ENCODE measurements around the gene ZNF785. TPM values are rescaled to one million over a fixed set of nuclear protein-coding genes. Genes with fewer than 3 reads are reported as not detected.
A peak's percentile ranks its signal among the peaks of the same experiment; 100 is the strongest.

ZNF785 gene
- total and polyA plus RNA-seq, 4 donors = 4.0 to 15.5 (median 9.7) TPM

GRCh38 chr16:30552956-30553355 lies 32.5 kb downstream of the ZNF785 start:
- Histone ChIP-seq H3K27ac (ENCODE audit: low read depth in 1 of 2, low read length in 1 of 2) (no peak overlapping the region), H3K9ac (ENCODE audit: insufficient read depth in 1 of 2, low read length in 2 of 2) (no peak overlapping the region), H3K4me3 (no peak overlapping the region), H3K9me3 (ENCODE audit: control insufficient read depth in 4 of 4, insufficient read depth in 3 of 4, low read length in 3 of 4) (no peaks in the 10 kb centered on the region), H3K27me3 (ENCODE audit: control insufficient read depth in 3 of 3, insufficient read depth in 3 of 3, low read length in 2 of 3) (no peaks in the 10 kb centered on the region), H3K36me3 (ENCODE audit: control insufficient read depth in 4 of 4, insufficient read depth in 4 of 4, low read length in 4 of 4) (peaks cover 0 to 20% (median 4%) of the 10 kb centered on the region in 4 donors), H3K4me1 (ENCODE audit: control insufficient read depth in 5 of 5, insufficient read depth in 5 of 5, low read length in 5 of 5) (peaks cover 0 to 7% (median 6%) of the 10 kb centered on the region in 5 donors)
- TF ChIP-seq CTCF (IDR thresholded peaks at IDR 0.05; ENCODE audit: control extremely low read depth, extremely low read depth) = no peak
- WGBS, 2 donors = 87 to 90% methylated on average over 4 of the region's 4 CpGs
- ATAC-seq (ENCODE audit: insufficient read depth, low FRiP score) (no peak), DNase-seq (no peak)

- no peak for TF ChIP-seq CTCF (IDR thresholded peaks at IDR 0.05; ENCODE audit: control extremely low read depth, extremely low read depth)
- Histone ChIP-seq H3K27me3 (ENCODE audit: control insufficient read depth in 3 of 3, insufficient read depth in 3 of 3, low read length in 2 of 3) (no peaks in the 10 kb centered on the region), H3K9me3 (ENCODE audit: control insufficient read depth in 4 of 4, insufficient read depth in 3 of 4, low read length in 3 of 4) (no peaks in the 10 kb centered on the region), H3K36me3 (ENCODE audit: control insufficient read depth in 4 of 4, insufficient read depth in 4 of 4, low read length in 4 of 4) (peaks cover 0 to 20% (median 4%) of the 10 kb centered on the region in 4 donors), H3K9ac (ENCODE audit: insufficient read depth in 1 of 2, low read length in 2 of 2) (no peak overlapping the region), H3K4me3 (no peak overlapping the region), H3K4me1 (ENCODE audit: control insufficient read depth in 5 of 5, insufficient read depth in 5 of 5, low read length in 5 of 5) (peaks cover 0 to 7% (median 4%) of the 10 kb centered on the region in 5 donors), H3K27ac (ENCODE audit: low read depth in 1 of 2, low read length in 1 of 2) (peak overlapping the region in 1 of 2 donors; percentile 30)
- peak; percentile 54 to 76 (median 54) for DNase-seq
- ATAC-seq (ENCODE audit: insufficient read depth, low FRiP score) = peak; percentile 29
- 45 to 55% methylated on average over 3 of the region's 3 CpGs for WGBS, 2 donors
Measured at GRCh38 chr16:30551781-30552180, 33.7 kb downstream of the ZNF785 start.

- no peak overlapping the region for H3K9ac ChIP-seq (ENCODE audit: insufficient read depth in 1 of 2, low read length in 2 of 2)
- no peak for TF ChIP-seq CTCF (IDR thresholded peaks at IDR 0.05; ENCODE audit: control extremely low read depth, extremely low read depth)
- DNase-seq = no peak
Measured at GRCh38 chr16:30548416-30549253, 36.9 kb downstream of the ZNF785 start.

More at GRCh38 chr16:30548416-30549253, 36.9 kb downstream of the ZNF785 start:
- H3K9me3 ChIP-seq (ENCODE audit: control insufficient read depth in 4 of 4, insufficient read depth in 3 of 4, low read length in 3 of 4) = no peaks in the 10 kb centered on the region
- H3K27ac ChIP-seq (ENCODE audit: low read depth in 1 of 2, low read length in 1 of 2) = peak overlapping the region in 1 of 2 donors; percentile 88
- H3K36me3 ChIP-seq (ENCODE audit: control insufficient read depth in 4 of 4, insufficient read depth in 4 of 4, low read length in 4 of 4) = no peaks in the 10 kb centered on the region
- H3K27me3 ChIP-seq (ENCODE audit: control insufficient read depth in 3 of 3, insufficient read depth in 3 of 3, low read length in 2 of 3) = no peaks in the 10 kb centered on the region
- 81 to 84% methylated on average over 8 of the region's 8 CpGs for WGBS, 2 donors
- H3K4me3 ChIP-seq = no peak overlapping the region
- ATAC-seq (ENCODE audit: insufficient read depth, low FRiP score) = no peak
- peaks cover 0 to 9% (median 4%) of the 10 kb centered on the region in 5 donors for H3K4me1 ChIP-seq (ENCODE audit: control insufficient read depth in 5 of 5, insufficient read depth in 5 of 5, low read length in 5 of 5)
